SK-N-SH (cell line): Measurements from ENCODE around the gene SCYGR4. TPM values are rescaled to one million over a fixed set of nuclear protein-coding genes. Genes with fewer than 3 reads are reported as not detected.

Experiments used
- CTCF ChIA-PET: fragments of 300-600, 350-600 bp; formaldehyde crosslinking; extraction: SDS; loops from one replicate; lab custom pipeline; 2021; lab: Yijun Ruan, JAX
- POLR2A ChIA-PET: fragments of 350-600 bp; sonication (Branson Sonifier 250); formaldehyde crosslinking; extraction: SDS; loops from one replicate; lab custom pipeline; 2020; ENCODE audit warnings: antibody characterized with exemption, inconsistent platforms; lab: Yijun Ruan, JAX
- DNase-seq: peaks from one replicate; pipeline ENCODE4 v3.0.0; 2012
- H2AFZ ChIP-seq: fragments of 200-600 bp; sonication (generic); 2 replicates; pipeline ENCODE4 v1.8.1; 2016; ENCODE audit warnings: antibody characterized with exemption, mild to moderate bottlenecking, low read depth
- H3F3A ChIP-seq: fragments of 200-600 bp; sonication (generic); replicated peaks from 2 replicates; pipeline ENCODE3; 2016; ENCODE audit warnings: antibody characterized with exemption, mild to moderate bottlenecking; ENCODE audit not compliant: insufficient read depth
- H3K27ac ChIP-seq, 2 experiments: fragments of 200-500 bp in 1 of 2; fragments of 200-600 bp in 1 of 2; sonication (Bioruptor generic) in 1 of 2; sonication (generic), shearing (Covaris generic) in 1 of 2; 2 replicates each; pipeline versions ENCODE4 v1.5.1 to v1.6.1; 2014 to 2016; ENCODE audit warnings: low read depth in 2 of 2, inconsistent platforms in 1 of 2, low read length in 1 of 2, mild to moderate bottlenecking in 1 of 2, mixed read lengths in 1 of 2
- H3K27me3 ChIP-seq: fragments of 200-600 bp; sonication (generic), shearing (Covaris generic); 2 replicates; pipeline ENCODE4 v1.6.1; 2016; ENCODE audit warnings: mixed run types; ENCODE audit not compliant: insufficient read depth
- H3K36me3 ChIP-seq, 2 experiments: fragments of 200-500 bp in 1 of 2; fragments of 200-600 bp in 1 of 2; sonication (Bioruptor generic) in 1 of 2; sonication (generic) in 1 of 2; replicated peaks in 1 of 2; 2 replicates each; pipeline versions ENCODE3 to v1.5.1; 2014 to 2016; ENCODE audit warnings: low read length in 1 of 2, mild to moderate bottlenecking in 1 of 2; ENCODE audit not compliant: insufficient read depth in 2 of 2, control insufficient read depth in 1 of 2
- H3K4me1 ChIP-seq, 2 experiments: fragments of 200-500 bp in 1 of 2; fragments of 200-600 bp in 1 of 2; sonication (Bioruptor generic) in 1 of 2; sonication (generic), shearing (Covaris generic) in 1 of 2; 2 replicates each; pipeline versions ENCODE4 v1.5.1 to v1.6.1; 2014 to 2016; ENCODE audit warnings: low read depth in 1 of 2, low read length in 1 of 2, mixed run types in 1 of 2; ENCODE audit not compliant: insufficient read depth in 2 of 2, control insufficient read depth in 1 of 2
- H3K4me2 ChIP-seq: fragments of 200-600 bp; sonication (generic), shearing (Covaris generic); 2 replicates; pipeline ENCODE4 v1.6.1; 2017; ENCODE audit warnings: mixed run types
- H3K4me3 ChIP-seq, 2 experiments: fragments of 200-500 bp in 1 of 2; fragments of 200-600 bp in 1 of 2; sonication (Bioruptor generic) in 1 of 2; sonication (generic), shearing (Covaris generic) in 1 of 2; 2 replicates each; pipeline versions ENCODE4 v1.5.1 to v1.8.1; 2014 to 2016; ENCODE audit warnings: low read depth in 2 of 2, inconsistent platforms in 1 of 2, low read length in 1 of 2, mild to moderate bottlenecking in 1 of 2, mixed read lengths in 1 of 2, moderate library complexity in 1 of 2
- H3K79me2 ChIP-seq: fragments of 200-600 bp; sonication (generic); 2 replicates; pipeline ENCODE4 v1.8.1; 2017; ENCODE audit warnings: mild to moderate bottlenecking; ENCODE audit not compliant: insufficient read depth
- H3K9ac ChIP-seq: fragments of 200-600 bp; sonication (generic); 2 replicates; pipeline ENCODE4 v1.6.1; 2017; ENCODE audit warnings: mixed run types
- H3K9me2 ChIP-seq: fragments of 200-600 bp; sonication (generic); 2 replicates; pipeline ENCODE4 v1.6.1; 2017; ENCODE audit warnings: mixed run types
- H3K9me3 ChIP-seq: fragments of 200-600 bp; sonication (generic); 2 replicates; pipeline ENCODE4 v1.6.1; 2017; ENCODE audit warnings: mixed run types, mild to moderate bottlenecking, moderate library complexity
- H4K20me1 ChIP-seq: fragments of 200-600 bp; sonication (generic); 2 replicates; pipeline ENCODE4 v1.6.1; 2017; ENCODE audit warnings: mild to moderate bottlenecking, mixed run types; ENCODE audit not compliant: insufficient read depth
- ELF1 ChIP-seq: IDR thresholded peaks from 2 replicates; pipeline ENCODE4 v1.4.0; 2012
- FOXJ3 ChIP-seq: sonication (generic); formaldehyde crosslinking; IDR thresholded peaks from 2 replicates; pipeline ENCODE4 v1.5.1; 2020; ENCODE audit warnings: mild to moderate bottlenecking, missing genetic modification reagents
- FOXM1 ChIP-seq: IDR thresholded peaks from 2 replicates; pipeline ENCODE4 v1.4.0; 2012; ENCODE audit warnings: low read depth, mild to moderate bottlenecking
- GABPA ChIP-seq: IDR thresholded peaks from 2 replicates; pipeline ENCODE4 v1.4.0; 2012; ENCODE audit warnings: low read depth, mild to moderate bottlenecking
- IRF3 ChIP-seq: fragments of 150-350 bp; IDR thresholded peaks from 2 replicates; pipeline ENCODE4 v1.6.1; 2016; ENCODE audit warnings: mild to moderate bottlenecking, low read depth, low read length
- JUND ChIP-seq: IDR thresholded peaks from 2 replicates; pipeline ENCODE4 v1.4.0; 2012
- MAX ChIP-seq: IDR thresholded peaks from 2 replicates; pipeline ENCODE4 v1.4.0; 2012; ENCODE audit warnings: low read depth
- MXI1 ChIP-seq: IDR thresholded peaks from 2 replicates; pipeline ENCODE4 v1.6.1; 2012; ENCODE audit warnings: mild to moderate bottlenecking, low read depth, low read length, improper control_type of control experiment
- PBX3 ChIP-seq: IDR thresholded peaks from 2 replicates; pipeline ENCODE4; 2012
- RAD21 ChIP-seq: IDR thresholded peaks from 2 replicates; pipeline ENCODE4 v1.6.1; 2012; ENCODE audit warnings: mild to moderate bottlenecking, low read length
- RCOR1 ChIP-seq: fragments of 150-350 bp; IDR thresholded peaks from 2 replicates; pipeline ENCODE4 v1.6.1; 2017; ENCODE audit warnings: antibody characterized with exemption, low read length
- REST ChIP-seq: IDR thresholded peaks from 2 replicates; pipeline ENCODE4 v1.6.1; 2012; ENCODE audit warnings: mild to moderate bottlenecking, low read depth, low read length, moderate library complexity
- RXRA ChIP-seq: IDR thresholded peaks from 2 replicates; pipeline ENCODE4 v1.4.0; 2012; ENCODE audit warnings: low read depth, mild to moderate bottlenecking, borderline replicate concordance
- SMC3 ChIP-seq: IDR thresholded peaks from 2 replicates; pipeline ENCODE4 v1.6.1; 2012; ENCODE audit warnings: low read depth, low read length, improper control_type of control experiment
- WGBS: methylation state at CpG from one replicate; pipeline ENCODE4 v1.1.6; 2017; ENCODE audit warnings: low lambda C conversion rate; 5-methylcytosine and 5-hydroxymethylcytosine counted together
- polyA plus RNA-seq, 3 experiments: library from polyadenylated mRNA; depleted of rRNA; stranded (reverse); fragments of >200 nt; gene quantifications; 2 replicates each; pipeline ENCODE4 v1.2.3, GENCODE V29; 2012
- TF ChIP-seq, protein P1 (sequence below): fragments of 200-600 bp; sonication (generic); IDR thresholded peaks from 2 replicates; pipeline ENCODE4 v1.6.1; 2017; ENCODE audit warnings: antibody characterized with exemption, mild to moderate bottlenecking, moderate library complexity
- TF ChIP-seq, protein P2 (sequence below): IDR thresholded peaks from 2 replicates; pipeline ENCODE4 v1.4.0; 2012; ENCODE audit warnings: low read depth, borderline replicate concordance

Gene SCYGR4
- polyA plus RNA-seq, 1 of the 3 experiments (the other 2 are of a cell fraction): not detected

GRCh38 chr2:227612546-227613271 is 4.6 kb upstream of the SCYGR4 start (continued):
- TF ChIP-seq REST: no peak

DNA sequence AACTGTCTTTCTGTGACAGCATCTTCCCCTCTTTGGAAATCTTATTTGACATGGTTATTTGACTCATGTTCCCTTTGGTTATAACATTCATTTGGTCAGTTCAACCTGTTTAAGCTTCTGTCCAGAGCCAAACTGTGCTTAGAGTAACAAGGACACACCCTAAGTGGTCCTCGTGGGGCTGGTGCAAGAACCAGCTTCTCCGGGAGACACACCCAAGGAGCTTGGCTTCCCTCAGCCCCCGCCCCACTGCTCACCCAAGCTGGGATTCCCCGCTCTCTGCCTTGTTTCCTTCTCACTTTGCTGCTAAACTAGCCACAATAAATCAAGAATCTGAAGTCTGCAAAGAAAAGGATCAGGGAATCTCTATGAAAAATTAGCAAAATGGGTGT is 4.0 kb upstream of the SCYGR4 start:
- DNase-seq: no peak
- Histone ChIP-seq H3K4me1 (no peaks in the 10 kb centered on the region; a peak in 1 of 4 replicates), H3K9me2 (no peaks in the 10 kb centered on the region), H3K4me2 (no peak overlapping the region), H3K36me3 (no peaks in the 10 kb centered on the region), H3F3A (no peaks in the 10 kb centered on the region), H3K27ac (no peak overlapping the region), H3K9ac (no peak overlapping the region), H2AFZ (no peak overlapping the region), H3K4me3 (no peak overlapping the region), H3K27me3 (no peaks in the 10 kb centered on the region), H3K9me3 (no peaks in the 10 kb centered on the region), H3K79me2 (no peaks in the 10 kb centered on the region), H4K20me1 (no peaks in the 10 kb centered on the region)
- ChIA-PET CTCF (interaction anchor here (2.5 kb wide), 1 partner anchor 45 kb away, joined by 7 read pairs; no protein-coding TSS in a partner anchor), POLR2A (no interaction called here)
- WGBS: 48% methylated on average over 4 of the region's 4 CpGs
- TF ChIP-seq PBX3: no peak
- TF ChIP-seq JUND: no peak
- TF ChIP-seq SMC3: no peak
- no peak for TF ChIP-seq GABPA
- no peak for TF ChIP-seq MAX
- TF ChIP-seq RXRA: no peak
- no peak for TF ChIP-seq FOXM1
- TF ChIP-seq RAD21: no peak
- TF ChIP-seq, protein P1, sequence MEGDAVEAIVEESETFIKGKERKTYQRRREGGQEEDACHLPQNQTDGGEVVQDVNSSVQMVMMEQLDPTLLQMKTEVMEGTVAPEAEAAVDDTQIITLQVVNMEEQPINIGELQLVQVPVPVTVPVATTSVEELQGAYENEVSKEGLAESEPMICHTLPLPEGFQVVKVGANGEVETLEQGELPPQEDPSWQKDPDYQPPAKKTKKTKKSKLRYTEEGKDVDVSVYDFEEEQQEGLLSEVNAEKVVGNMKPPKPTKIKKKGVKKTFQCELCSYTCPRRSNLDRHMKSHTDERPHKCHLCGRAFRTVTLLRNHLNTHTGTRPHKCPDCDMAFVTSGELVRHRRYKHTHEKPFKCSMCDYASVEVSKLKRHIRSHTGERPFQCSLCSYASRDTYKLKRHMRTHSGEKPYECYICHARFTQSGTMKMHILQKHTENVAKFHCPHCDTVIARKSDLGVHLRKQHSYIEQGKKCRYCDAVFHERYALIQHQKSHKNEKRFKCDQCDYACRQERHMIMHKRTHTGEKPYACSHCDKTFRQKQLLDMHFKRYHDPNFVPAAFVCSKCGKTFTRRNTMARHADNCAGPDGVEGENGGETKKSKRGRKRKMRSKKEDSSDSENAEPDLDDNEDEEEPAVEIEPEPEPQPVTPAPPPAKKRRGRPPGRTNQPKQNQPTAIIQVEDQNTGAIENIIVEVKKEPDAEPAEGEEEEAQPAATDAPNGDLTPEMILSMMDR: no peak
- TF ChIP-seq MXI1: no peak
- TF ChIP-seq REST: no peak
- TF ChIP-seq ELF1: no peak
- no peak for TF ChIP-seq RCOR1
- TF ChIP-seq IRF3: no peak
- no peak for TF ChIP-seq FOXJ3 (CRISPR knock-in tag)
- TF ChIP-seq, protein P2, sequence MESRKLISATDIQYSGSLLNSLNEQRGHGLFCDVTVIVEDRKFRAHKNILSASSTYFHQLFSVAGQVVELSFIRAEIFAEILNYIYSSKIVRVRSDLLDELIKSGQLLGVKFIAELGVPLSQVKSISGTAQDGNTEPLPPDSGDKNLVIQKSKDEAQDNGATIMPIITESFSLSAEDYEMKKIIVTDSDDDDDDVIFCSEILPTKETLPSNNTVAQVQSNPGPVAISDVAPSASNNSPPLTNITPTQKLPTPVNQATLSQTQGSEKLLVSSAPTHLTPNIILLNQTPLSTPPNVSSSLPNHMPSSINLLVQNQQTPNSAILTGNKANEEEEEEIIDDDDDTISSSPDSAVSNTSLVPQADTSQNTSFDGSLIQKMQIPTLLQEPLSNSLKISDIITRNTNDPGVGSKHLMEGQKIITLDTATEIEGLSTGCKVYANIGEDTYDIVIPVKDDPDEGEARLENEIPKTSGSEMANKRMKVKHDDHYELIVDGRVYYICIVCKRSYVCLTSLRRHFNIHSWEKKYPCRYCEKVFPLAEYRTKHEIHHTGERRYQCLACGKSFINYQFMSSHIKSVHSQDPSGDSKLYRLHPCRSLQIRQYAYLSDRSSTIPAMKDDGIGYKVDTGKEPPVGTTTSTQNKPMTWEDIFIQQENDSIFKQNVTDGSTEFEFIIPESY: no peak
